ENCODE data around the gene ADGRG7.

ADGRG7 gene

GRCh38 chr3:100702980-100703345, 93.6 kb downstream of the ADGRG7 start:
- no peak for DNase-seq

DNA sequence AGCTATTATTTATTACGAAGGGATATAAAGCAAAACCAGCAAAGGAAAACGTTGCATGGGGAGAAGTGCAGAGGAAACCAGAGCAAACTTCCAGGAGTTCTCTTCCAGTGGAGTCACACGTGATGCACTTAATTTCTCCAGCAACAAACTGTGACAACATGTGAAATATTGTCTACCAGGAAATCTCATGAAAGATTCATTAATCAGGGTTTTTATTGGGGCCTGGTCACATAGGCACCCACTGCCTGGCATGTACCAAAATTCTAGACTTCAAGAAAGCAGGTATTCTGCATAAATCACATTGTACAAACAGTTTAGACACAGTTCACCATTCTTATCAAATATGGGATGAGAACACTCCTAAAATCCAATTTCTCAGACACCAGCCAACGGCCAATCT, 94.5 kb downstream of the ADGRG7 start:
- DNase-seq, result no peak

DNA sequence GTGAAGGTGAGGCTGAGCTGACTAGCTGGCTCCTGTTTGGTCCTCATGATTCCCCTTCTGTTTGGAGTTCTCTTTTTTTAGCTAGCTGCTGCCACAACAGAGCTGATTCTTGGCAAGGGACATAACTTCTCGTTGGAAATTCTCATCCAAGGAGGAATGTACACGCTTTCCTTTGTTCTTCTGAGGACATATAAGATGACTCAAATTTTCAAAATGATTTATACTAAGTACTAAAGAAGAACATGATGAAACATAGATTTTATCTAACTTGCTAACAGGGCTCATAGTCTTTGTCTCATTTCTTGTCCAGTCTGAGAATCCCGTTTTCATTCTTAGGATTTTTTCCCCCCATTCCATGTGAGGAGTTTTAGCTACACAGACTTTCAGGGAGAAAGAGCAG, 97.0 kb downstream of the ADGRG7 start:
- DNase-seq, result no peak

DNA sequence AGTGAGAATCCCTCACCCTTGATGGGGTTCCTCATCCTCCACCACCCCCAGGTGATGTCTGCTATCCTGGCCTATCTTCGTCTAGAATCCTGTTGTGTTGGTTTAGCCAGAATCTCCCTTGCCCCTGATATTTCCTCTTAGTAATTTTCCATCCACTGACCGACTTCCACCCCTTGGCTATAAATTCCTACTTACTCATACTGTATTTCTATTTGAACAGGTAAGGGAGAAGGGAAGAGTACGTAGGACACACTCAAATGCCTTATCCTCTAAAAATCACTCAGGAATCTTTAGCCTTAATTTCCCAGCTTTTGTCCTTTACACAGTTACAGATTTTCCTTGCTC, 99.2 kb downstream of the ADGRG7 start:
- DNase-seq, result no peak

DNA sequence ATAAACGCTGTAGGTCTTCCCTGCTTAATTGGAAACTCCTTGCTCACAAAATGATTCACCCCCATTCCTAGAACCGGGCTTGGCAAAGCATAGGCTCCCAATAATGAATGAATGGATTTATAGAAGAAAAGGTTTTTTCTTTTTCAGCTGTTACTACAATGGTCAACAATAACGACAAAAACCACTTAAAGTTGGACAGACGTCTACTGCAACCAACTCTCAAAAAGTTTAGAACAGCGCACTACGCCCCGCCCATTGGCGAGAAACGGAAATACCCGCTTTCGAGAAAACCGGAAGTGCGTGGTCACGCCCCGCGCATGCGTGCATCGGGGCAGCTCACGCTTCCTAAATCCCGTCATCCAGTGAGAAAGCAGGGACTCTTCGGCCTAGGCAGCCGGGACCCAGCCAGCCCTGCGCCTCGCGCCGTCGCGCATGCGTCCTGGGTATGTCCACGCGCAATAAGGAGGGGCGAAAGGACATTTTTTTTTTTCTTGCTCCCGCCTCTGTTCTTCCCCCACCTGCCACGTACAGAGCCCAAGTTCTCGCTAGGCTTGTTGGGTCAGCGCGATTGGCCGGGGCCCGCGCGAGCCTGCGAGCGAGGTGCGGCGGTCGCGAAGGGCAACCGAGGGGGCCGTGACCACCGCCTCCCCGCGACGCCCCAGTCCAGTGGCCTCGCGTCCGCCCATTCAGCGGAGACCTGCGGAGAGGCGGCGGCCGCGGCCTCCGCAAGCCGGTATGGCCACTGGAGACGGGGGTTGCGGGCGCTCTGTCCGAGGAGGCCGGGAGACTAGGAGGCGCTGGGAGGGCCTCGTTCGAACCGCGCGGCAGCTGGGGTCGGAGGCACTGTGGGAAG, 99.8 kb downstream of the ADGRG7 start, which contains the start of gene TFG:
TSS of gene TFG (plus strand) at position 506 of the 853 bp plus-strand sequence. CDS start 4,192 bp downstream, outside the sequence.
- DNase-seq, result peak; percentile 90

- DNase-seq, result no peak
Measured at GRCh38 chr3:100709842-100710260, 100.5 kb downstream of the ADGRG7 start.

GRCh38 chr3:100710261-100710968, 101.0 kb downstream of the ADGRG7 start:
- DNase-seq, result no peak

- DNase-seq, result no peak
Measured at GRCh38 chr3:100715176-100715575, 105.8 kb downstream of the ADGRG7 start.

DNA sequence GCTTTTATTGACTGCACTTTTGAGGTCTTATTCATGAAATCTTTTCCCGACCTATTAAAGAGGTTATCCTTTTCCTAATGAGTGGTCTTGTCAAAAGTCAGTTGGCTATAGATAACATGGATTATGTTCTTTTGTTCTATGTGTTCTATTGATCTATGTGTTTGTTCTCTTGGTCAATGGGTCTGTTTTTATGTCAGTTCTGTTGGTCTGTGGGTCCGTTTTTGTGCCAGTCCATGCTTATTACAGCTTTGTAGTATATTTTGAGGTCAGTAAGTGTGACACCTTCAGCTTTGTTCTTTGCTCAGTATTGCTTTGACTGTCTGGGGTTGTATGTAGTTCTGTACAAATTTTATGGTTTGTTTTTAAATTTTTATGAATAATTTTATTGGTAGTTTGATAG, 107.7 kb downstream of the ADGRG7 start:
- no peak for DNase-seq

DNA sequence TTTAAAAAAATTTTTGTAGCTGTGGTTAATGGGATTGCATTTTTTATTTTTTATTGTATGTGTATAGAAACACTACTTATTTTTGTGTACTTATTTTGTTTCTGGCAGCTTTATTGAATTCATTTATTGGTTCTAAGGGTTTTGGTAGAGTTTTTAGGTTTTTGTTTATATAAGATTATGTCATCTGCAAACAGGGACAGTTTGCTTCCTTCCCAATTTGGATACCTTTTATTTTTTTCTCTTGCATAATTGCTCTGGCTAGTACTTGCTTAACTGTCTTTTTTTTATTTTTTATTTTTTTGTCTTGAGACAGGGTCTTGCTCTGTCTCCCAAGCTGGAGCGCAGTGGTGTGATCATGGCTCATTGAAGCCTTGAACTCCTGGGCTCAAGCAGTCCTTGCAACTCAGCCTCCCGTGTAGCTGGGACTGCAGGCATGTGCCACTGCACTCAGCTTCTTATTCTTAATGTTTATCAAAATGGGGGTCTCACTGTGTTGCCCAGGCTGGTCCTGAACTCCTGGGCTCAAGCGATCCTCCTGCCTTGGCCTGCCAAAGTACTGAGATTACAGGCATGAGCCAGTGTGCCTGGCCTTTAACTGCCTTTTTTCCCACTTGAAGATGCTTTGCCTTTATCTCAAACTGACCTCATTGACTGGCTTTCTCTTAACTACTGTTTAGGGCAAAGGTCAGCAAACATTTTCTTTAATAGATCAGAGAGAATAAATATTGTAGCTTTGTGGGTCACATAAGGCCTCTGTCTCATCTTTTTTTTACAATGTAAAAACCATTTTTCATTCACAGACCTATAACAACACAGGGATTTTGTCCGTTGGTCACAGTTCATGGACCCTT, 108.5 kb downstream of the ADGRG7 start:
- no peak for DNase-seq

DNA sequence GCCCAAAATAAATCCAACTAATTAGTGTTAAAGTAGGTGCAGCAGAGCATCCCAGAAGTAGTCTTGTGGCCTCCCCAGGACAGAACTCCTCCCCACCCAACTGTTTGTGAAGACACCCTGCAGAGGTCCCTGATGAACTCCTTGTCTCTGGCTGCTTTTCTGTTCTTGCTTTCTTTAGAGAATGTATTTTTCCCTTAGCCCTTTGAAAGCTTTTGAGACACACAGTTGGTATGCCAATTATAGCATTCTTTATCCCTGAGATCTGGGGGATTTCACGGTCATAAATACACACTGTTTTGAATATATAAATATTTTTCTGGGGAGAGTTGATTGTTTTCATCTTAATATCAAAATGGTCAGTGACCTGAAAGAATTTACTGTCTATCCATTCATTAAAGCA, 109.7 kb downstream of the ADGRG7 start:
- no peak for DNase-seq

GRCh38 chr3:100720426-100720825, 111.0 kb downstream of the ADGRG7 start:
- DNase-seq, result no peak

DNA sequence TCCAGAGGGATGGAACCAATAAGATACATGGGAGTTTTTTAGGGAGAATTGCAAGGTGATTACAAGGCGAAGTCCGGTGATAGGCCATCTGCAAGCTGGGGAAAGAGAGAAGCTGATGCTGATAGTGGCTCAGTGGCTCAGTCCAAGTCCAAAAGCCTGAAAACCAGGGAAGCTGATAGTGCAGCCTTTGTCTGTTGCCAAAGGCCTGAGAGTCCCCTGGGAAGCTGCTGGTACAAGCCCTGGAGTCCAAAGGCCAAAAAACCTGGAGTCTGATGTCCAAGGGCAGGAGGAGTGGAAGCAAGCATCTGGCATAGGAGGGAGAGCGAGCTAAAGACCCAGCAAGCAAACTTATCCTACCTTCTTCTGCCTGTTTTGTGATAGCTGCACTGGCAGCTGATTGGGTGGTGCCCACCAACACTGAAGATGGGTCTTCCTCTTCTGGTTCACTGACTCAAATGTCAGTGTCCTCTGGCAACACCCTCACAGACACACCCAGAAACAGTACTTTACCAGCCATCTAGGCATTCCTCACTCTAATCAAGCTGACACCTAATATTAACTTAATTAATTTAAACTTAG, 116.6 kb downstream of the ADGRG7 start:
- DNase-seq, result no peak

DNA sequence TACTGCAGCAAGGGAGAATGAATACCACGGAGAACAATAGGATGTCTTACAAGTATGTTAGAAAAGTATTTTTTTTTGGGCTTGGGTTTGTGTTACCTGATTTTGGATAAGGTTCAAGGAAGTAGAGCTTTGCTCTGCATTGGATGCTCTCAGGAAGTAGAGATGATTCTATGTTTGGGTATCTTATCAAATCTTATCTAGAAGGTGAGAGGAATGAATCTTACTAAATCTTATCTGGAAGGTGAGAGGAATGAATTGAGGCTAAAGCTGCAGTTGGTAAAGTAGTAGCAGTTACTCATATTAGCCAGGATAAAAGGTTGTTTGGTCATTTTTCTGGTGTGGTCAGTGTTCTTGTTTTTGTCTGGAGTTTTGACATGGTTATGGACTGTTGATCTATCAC, 117.3 kb downstream of the ADGRG7 start:
- DNase-seq, result no peak

GRCh38 chr3:100730524-100730923, 121.1 kb downstream of the ADGRG7 start:
- no peak for DNase-seq

- no peak for DNase-seq
Measured at GRCh38 chr3:100732435-100732834, 123.0 kb downstream of the ADGRG7 start.

DNA sequence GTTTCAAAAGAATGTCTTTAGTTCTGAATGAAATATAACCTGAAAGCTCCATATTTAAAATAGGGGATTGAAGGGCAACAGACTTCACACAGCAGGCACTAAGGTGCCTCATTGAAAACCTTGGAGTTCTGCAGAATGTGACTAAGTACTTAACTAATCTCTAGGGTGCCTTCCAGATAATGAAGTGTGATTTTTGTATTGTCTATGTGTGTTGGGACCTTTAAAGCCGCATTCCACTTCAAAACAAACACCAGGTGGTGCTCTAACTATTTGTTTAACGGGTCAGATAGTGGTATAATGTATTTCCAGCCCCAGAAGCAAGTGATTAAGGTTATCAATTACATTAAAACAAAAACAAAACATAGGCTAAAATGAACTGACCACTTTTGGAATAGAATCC, 127.9 kb downstream of the ADGRG7 start:
- no peak for DNase-seq

- no peak for DNase-seq
Measured at GRCh38 chr3:100740207-100740606, 130.8 kb downstream of the ADGRG7 start.

GRCh38 chr3:100743535-100743934, 134.1 kb downstream of the ADGRG7 start:
- DNase-seq, result no peak

DNA sequence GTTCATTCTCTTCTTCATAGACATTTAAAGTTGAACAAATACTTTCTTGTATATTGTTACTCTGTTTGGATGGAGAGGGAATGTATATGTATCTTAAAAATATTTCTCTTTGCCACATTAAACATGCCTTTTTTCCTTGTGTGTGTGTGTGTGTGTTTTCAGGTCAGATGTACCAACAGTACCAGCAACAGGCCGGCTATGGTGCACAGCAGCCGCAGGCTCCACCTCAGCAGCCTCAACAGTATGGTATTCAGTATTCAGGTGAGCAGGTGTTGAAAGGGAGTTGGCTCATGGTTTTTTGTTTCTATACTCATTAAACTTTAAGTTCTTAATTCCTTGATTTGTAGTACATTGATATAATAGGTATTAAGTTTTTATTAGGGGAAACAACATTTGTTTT, 135.3 kb downstream of the ADGRG7 start:
- DNase-seq, result no peak
